ENCODE results near the gene MACROD2.

Gene MACROD2

GRCh38 chr20:15924556-15924955 is 1929.2 kb downstream of the MACROD2 start:
- in situ Hi-C loops (cut with HindIII; ENCODE audit: low sequenced_read_pairs) = no loop called here
- TF ChIP-seq CTCF (IDR thresholded peaks at IDR 0.05; ENCODE audit: low read depth, low read length, missing control alignments) = no peak

GRCh38 chr20:15925376-15925775 is 1930.1 kb downstream of the MACROD2 start:
- no peak for TF ChIP-seq CTCF (IDR thresholded peaks at IDR 0.05; ENCODE audit: low read depth, low read length, missing control alignments)
- in situ Hi-C loops (cut with HindIII; ENCODE audit: low sequenced_read_pairs) = no loop called here
- no peak for DNase-seq (ENCODE audit: low read depth)
- no peak overlapping the region for H3K4me3 ChIP-seq (ENCODE audit: low read depth, low read length)

More at GRCh38 chr20:15924556-15924955, 1929.2 kb downstream of the MACROD2 start:
- H3K4me3 ChIP-seq (ENCODE audit: low read depth, low read length) = no peak overlapping the region
- DNase-seq (ENCODE audit: low read depth) = no peak

- TF ChIP-seq CTCF (IDR thresholded peaks at IDR 0.05; ENCODE audit: low read depth, low read length, missing control alignments) = no peak
- in situ Hi-C loops (cut with HindIII; ENCODE audit: low sequenced_read_pairs) = no loop called here
- H3K4me3 ChIP-seq (ENCODE audit: low read depth, low read length) = no peak overlapping the region
- no peak for DNase-seq (ENCODE audit: low read depth)
Observed at GRCh38 chr20:15927893-15928650, 1932.8 kb downstream of the MACROD2 start.

- H3K4me3 ChIP-seq (ENCODE audit: low read depth, low read length) = no peak overlapping the region
- no peak for DNase-seq (ENCODE audit: low read depth)
- in situ Hi-C loops (cut with HindIII; ENCODE audit: low sequenced_read_pairs) = no loop called here
- no peak for TF ChIP-seq CTCF (IDR thresholded peaks at IDR 0.05; ENCODE audit: low read depth, low read length, missing control alignments)
Observed at GRCh38 chr20:15928946-15929345, 1933.6 kb downstream of the MACROD2 start.

GRCh38 chr20:15930311-15931305 is 1935.3 kb downstream of the MACROD2 start:
- H3K4me3 ChIP-seq (ENCODE audit: low read depth, low read length) = no peak overlapping the region
- TF ChIP-seq CTCF (IDR thresholded peaks at IDR 0.05; ENCODE audit: low read depth, low read length, missing control alignments) = peak; percentile 76
- in situ Hi-C loops (cut with HindIII; ENCODE audit: low sequenced_read_pairs) = no loop called here
- DNase-seq (ENCODE audit: low read depth) = peak; percentile 58

- DNase-seq (ENCODE audit: low read depth) = no peak
- no peak overlapping the region for H3K4me3 ChIP-seq (ENCODE audit: low read depth, low read length)
- in situ Hi-C loops (cut with HindIII; ENCODE audit: low sequenced_read_pairs) = no loop called here
- TF ChIP-seq CTCF (IDR thresholded peaks at IDR 0.05; ENCODE audit: low read depth, low read length, missing control alignments) = no peak
Observed at GRCh38 chr20:15931897-15932296, 1936.6 kb downstream of the MACROD2 start.

Measured in astrocyte of the cerebellum (primary cell).